AG09319 (cell line): ENCODE measurements around the gene LAYN.

Source experiments
- DNase-seq: peaks from one replicate; pipeline ENCODE4 v3.0.0-alpha.2; 2010; ENCODE audit warnings: low read depth; ENCODE audit errors: extremely low read depth
- TF ChIP-seq, protein P1 (sequence below): IDR thresholded peaks from 2 replicates; pipeline ENCODE4 v1.5.1; 2011; ENCODE audit warnings: low read depth, mild to moderate bottlenecking, inconsistent platforms, low read length, moderate library complexity

The LAYN gene

GRCh38 chr11:111592491-111592890 lies 52.0 kb downstream of the LAYN start:
- no peak for DNase-seq
- TF ChIP-seq, protein P1, sequence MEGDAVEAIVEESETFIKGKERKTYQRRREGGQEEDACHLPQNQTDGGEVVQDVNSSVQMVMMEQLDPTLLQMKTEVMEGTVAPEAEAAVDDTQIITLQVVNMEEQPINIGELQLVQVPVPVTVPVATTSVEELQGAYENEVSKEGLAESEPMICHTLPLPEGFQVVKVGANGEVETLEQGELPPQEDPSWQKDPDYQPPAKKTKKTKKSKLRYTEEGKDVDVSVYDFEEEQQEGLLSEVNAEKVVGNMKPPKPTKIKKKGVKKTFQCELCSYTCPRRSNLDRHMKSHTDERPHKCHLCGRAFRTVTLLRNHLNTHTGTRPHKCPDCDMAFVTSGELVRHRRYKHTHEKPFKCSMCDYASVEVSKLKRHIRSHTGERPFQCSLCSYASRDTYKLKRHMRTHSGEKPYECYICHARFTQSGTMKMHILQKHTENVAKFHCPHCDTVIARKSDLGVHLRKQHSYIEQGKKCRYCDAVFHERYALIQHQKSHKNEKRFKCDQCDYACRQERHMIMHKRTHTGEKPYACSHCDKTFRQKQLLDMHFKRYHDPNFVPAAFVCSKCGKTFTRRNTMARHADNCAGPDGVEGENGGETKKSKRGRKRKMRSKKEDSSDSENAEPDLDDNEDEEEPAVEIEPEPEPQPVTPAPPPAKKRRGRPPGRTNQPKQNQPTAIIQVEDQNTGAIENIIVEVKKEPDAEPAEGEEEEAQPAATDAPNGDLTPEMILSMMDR, result no peak

DNA sequence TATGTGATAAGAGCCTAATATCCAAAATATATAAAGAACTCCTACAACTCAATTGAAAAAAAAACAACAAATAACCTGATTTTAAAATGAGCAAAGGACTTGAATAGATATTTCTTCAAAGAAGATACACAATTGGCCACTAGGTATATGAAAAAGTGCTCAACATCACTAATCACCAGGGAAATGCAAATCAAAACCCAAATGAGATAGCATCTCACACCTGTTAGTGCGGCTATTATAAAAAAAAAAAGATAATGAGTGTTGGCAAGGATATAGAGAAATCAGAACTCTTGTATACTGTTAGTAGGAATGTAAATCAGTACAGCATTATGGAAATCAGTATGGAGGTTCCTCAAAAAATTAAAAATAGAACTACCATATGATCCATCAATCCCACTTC lies 55.8 kb downstream of the LAYN start:
- TF ChIP-seq, protein P1, result no peak

GRCh38 chr11:111598148-111598547 lies 57.6 kb downstream of the LAYN start:
- no peak for DNase-seq
- TF ChIP-seq, protein P1, result no peak

More for the DNA sequence above, 55.8 kb downstream of the LAYN start:
- no peak for DNase-seq

DNA sequence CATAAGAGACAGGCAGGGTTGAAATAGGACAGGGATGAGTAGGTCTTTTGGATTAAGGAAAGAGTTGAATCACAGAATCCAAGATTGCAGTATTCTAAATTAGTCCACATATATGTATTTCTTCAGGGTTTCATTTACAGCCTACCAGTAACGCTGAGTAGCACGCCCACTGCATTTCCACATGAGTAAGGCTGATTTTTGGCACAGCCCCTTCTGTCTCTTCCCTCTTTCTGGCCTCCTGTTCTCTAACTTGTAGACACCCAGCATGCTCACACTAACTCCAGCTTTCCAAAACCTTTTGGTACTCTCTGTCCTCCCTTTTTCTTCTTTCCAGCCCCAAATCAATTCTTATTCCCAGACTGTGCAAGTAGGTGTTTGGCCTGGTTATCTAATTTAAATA lies 58.0 kb downstream of the LAYN start:
- TF ChIP-seq, protein P1, result no peak
- DNase-seq, result no peak

GRCh38 chr11:111601636-111601978 lies 61.1 kb downstream of the LAYN start:
- TF ChIP-seq, protein P1, result no peak
- no peak for DNase-seq

- DNase-seq, result peak; percentile 94
- TF ChIP-seq, protein P1, result peak; percentile 82
These were observed 61.7 kb downstream of the LAYN start, which contains the start of gene SIK2 for GRCh38 chr11:111601979-111602864. Gene SIK2 (plus strand): TSS chr11:111602449. CDS start chr11:111602564, 115 bp downstream.

DNA sequence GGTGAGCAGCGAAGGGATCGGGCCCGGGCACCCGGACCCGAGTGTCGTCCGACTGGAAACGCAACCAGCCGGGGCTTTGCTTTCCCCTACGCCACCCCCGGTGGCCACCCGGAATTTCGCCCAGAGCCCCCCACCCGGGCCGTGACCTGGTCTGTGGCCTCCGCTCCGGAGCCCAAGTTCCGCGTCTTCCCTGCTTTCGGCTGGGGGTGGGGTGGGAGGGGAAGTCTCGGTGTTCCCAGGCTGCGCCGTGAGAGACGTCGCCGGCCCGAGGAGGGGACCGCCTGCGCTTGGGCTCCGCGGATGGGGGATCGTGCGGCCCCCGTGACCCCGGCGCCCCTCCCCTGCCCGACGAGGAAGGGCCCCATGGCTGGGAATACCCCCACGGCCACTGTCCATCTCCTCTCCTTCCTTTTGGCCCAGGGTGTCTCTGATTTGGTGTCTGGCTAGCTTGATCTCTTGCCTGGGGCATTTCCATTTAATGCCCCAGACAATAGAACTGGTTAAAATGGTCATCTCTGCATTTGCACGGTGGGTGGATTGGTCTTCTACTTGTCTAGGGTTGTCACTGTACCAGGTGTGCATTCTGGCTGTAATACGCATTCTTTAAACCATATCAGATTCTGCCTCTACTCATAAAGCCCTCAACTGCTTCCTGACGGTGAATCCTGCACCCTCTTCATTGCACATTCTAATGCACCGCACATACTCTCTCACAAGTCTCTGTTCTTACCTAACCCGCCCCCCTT lies 62.5 kb downstream of the LAYN start:
- no peak for DNase-seq

More for the DNA sequence above, 62.5 kb downstream of the LAYN start:
- TF ChIP-seq, protein P1, result no peak
